ENCODE measurements around the gene ZEB2.
A peak's percentile ranks its signal among the peaks of the same experiment; 100 is the strongest.

ZEB2 gene

DNA sequence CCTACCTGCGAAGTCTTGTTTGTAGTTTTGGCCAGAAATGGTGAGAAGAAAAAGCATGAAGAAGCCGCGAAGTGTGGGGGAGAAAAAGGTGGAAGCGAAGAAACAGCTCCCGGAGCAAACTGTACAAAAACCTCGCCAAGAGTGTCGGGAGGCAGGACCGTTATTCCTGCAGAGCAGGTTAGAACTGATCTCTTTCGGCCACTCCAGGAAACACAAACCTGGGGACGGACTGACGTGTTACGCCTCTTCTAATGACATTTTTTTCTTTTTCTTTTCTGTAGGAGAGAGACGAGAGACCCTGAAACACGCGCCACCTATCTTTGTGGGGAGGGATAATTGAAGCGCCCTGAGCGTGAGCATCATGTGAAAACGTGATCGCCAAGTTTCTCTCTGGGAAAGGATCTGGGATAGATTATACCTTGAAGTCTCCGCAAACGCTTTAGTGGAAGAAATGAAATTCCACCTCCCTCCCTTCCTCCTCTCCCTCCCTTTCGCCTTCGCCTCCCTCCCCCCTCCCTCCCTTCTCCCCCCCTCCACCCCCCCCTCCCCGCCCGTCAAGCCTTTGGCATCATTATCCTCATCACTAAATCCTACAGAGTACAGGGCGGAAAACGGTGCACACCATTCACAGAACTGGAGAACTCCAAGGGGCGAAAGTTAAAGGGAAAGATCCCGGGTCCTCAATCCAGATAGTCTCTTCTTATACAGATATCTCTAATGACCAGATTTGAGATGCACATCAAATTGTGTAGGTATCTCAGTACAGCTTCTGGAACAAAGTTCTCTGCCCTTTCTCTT lies at the start of gene ZEB2:
Gene ZEB2 (minus strand): TSS at position 186 of the 798 bp plus-strand sequence. CDS start 2,769 bp downstream, outside the sequence.
- DNase-seq = peak; percentile 53

DNA sequence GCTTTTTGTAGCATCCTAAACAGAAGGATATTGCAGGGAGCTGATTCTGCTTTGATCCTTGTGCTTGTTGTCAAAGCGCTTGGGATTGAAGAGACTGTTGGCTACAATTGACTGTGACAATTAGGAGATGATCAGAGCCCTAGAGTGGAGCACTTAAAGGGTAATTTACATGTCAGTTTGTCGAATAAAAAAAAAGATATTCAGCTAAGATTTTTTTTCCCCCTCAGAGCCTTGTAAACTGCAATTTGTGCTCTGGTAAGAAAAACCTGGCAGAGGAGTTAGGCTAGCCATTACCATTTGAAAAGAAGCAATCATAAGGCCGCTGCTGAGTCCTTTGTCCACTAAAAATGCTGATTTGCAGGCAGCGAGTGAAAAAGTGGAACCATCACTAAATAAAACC lies 47.8 kb upstream of the ZEB2 start:
- DNase-seq = no peak

DNA sequence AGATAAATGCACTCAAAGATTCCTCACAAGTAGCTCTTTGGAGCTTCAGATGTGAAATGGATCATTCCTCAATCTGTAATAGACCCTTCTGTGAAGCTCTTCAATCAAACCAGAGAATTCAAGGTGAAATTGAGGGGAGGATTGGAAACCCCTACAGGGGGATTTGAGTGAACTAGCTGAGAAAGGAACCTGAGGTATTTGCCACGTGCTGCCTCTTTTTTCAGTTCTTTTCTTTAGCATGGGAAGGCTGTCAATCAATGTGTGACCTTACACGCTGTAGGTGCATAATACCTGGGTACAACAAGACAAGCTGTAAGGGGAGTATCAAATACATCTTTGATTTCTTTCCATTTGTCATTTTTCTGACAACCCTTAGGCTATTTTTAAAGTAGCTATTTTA lies 46.5 kb upstream of the ZEB2 start:
- no peak for DNase-seq

DNA sequence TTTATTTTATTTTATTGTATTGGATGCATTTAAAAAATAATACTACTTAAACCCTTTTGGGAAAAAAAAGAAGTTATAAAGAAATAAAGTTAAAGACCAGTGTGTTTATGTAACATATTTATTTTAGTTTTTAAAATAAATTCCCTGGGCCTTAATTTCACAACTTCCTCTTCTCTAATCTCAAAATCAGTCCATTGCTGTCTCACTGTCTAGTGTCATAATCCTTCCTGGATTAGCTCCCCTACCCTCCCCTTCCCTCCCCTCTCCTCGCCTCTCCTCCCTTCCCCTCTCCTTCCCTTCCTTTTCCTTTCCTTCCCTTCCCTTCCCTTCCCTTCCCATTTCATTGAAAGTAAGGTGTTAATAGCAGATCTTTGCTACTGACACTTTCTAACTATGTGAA lies 40.3 kb upstream of the ZEB2 start:
- DNase-seq = no peak

DNA sequence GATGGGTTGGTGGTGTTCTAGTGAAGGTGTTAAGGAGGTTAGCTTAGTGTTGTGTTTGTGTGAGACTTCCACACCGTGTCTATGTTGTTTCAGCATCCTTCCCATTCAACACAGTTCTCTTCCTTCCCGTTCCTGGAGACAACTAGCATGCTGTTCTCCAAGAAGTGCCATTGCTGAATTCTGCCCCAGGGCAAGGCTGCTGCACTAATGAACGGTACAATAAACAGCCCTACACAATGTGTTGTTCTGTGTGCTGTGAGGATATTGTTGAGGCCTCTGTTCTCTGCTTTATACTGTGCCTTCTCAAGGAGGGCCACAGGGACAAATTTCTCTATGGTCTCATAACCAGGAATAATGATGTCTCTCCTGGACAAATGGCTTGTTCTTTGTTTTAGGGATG lies 39.8 kb upstream of the ZEB2 start:
- DNase-seq = no peak

DNA sequence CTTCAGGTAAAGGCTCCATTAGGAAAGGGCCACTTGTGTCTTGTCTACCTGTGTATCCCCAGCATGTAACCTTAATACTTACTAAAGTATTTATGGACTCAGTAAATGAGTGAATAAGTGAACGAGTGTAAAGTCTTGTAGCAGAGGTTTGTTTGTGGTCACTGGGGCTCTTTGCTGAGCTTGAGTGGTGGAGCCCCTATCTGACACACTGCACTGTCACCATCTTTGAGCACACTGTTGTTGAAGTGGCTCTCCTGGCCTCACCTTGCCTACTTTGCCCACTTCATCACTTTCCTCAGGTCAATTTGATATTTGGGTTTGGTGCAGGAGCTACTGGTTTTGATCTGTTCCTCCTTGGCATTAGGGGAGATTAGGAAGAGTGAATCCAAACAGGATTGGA lies 39.3 kb upstream of the ZEB2 start:
- DNase-seq = no peak

DNA sequence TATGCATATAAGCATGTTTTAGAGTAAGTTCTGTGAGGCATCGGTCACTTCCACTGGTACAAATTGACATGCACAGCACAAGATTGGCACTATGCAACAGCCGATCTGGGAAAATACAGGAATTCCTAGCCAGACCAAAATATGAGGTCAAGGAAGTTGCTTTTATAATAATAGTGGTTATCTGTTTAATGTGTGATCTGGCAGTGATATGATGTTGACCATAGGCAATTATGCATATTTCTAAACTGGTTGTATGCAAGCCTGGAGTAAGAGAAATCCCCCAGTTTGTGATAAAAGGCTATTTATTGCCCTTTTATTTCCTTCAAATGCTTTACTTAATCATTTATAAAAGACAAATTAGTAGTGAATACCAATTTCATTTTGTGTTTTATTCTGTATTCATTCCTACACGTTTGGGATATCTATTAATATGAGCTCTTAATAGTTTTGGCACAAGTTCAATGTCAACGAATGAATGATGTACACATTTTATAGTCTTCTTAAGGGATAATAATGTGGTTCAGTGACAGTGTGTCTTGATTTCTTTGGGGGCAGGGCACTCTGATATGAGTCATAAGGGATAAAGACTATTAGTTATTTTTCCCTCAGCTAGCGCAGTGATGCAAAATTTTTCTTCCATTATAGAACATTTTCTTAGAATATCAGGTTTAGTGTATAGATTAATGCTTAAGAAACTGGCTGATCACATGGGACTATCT lies 34.7 kb upstream of the ZEB2 start:
- DNase-seq = no peak

DNA sequence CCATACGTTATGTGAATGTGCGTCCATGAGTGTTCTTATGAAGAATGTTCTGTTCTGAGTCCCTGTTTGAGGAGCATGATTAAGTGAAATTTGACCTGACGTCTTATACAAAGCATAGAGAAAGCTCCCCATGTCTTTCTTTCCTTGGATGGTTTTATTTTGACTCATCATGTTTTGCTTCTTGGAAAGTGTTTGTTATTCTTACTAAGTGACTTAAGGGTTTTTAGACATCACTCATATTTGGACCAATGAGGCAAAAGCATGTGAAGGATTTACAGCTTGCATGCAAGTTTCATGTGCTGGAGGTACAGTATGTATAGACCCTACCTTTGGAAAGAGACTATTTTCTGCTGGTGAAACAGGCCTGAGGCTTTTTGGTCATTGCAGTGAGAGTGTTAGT lies 33.5 kb upstream of the ZEB2 start:
- DNase-seq = no peak

DNA sequence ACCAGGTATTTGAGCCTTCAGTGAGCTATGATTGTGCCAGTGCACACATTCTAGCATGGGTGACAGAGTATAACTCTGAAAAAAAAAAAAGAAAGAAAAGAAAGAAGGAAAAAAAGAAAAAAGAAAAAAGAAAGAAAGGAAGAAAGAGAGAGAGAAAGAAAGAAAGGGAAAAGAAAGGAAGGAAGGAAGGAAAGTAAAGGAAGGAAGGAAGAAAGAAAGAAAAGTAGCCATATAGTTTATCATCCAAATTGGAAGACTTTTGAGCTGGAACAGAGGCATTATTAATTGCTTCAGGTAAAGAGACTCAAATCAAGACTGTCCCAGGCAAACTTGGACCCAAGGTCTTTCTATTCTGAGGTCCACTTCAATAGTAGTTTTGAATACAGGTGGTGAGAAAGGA lies 32.9 kb upstream of the ZEB2 start:
- DNase-seq = no peak

DNA sequence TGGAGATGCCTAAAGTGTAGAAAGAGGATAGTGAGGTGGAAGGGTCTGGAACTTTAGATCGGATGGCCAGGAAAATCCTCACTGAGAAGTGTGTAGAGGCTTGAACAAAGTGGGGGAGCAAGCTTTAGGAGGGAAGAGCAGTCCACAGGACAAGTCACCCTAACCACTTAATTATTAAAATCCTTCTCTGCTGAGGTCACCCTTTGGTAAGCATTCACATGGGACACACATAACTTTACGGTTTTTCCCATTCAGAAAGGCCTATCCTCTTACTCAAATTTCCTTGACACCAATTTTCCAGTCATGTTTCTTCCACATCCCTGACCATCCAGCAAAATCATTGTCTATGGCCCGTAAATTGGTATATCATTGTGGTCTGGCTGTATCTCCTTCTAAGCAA lies 31.0 kb upstream of the ZEB2 start:
- no peak for DNase-seq

DNA sequence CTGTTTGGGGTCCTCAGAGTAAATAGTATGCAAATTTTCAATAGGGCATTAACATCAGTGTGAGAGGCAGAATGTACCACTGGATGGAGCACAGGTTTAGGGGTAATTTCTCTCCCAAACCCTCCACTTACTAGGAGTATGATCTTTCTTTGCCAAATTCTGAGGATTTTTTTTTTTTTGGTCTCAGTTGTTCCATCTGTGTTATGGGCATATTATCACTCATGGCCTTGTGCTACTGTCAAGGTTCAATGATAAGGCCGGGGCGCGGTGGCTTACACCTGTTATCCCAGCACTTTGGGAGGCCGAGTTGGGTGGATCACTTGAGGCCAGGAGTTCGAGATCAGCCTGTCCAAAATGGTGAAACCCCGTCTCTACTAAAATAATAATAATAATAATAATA lies 30.2 kb upstream of the ZEB2 start:
- no peak for DNase-seq

DNA sequence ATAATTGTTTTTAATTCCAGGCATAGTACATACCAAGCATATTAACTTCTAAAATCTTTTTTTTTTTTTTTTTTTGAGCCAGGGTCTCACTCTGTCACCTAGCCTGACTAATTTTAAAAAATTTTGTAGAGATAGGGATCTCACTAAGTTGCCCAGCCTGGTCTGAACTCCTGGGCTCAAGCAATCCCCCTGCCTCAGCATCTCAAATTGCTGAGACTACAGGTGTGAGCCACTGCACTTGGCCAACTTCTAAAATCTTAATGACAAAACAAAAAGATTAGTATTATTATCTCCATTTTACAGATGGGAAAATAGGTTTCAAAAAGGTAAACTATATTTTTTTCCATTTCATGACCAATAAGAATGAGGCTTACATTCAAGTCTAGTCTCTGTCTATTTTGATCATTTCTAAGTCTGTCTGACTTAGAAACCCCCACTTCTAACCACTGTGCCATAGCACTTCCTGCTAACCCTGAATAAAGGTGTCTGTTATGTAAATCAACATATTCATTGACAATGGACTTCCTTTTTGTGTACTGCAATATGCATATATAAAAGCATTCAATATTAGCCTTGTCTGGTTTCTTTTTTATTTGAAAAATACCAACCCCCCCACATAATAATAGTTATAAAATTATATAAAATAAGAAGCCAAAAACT lies 28.7 kb upstream of the ZEB2 start:
- no peak for DNase-seq

DNA sequence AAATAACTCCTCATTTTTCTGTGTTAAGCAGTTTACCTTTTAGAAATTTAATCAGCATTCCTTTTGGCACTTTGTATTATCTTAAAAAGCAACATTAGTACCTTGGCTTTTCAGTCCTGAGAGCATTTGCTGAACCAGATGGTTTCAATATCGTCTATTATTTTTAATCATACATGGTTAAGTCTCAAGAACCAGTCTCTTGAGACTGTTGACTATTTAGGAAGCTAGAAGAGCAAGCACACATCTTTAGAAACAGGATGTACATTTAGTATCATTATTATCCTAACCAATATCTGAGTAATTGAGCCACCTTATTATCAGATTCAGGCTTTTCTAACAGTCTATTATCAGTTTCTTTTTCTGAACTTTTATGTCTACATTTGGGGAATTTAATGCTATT lies 28.2 kb upstream of the ZEB2 start:
- no peak for DNase-seq

DNA sequence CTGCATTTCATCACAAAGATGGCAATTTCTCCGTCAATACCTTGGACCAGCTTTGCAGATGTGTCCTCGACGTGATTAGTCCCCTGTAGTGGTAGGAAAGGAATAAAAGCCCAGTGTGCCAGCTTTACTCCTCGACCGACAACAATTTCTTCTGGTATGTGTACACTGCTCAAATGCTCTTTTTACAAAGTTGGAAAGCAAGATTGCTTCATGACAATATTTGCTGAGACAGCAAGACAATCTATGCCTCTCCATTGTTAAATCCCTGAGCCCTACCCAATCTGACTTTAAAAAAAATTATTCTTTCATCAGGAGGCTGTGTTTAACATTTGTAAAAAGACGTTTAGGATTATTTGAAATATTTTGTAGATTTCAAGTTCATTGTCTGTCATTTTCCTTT lies 27.6 kb upstream of the ZEB2 start:
- no peak for DNase-seq

DNA sequence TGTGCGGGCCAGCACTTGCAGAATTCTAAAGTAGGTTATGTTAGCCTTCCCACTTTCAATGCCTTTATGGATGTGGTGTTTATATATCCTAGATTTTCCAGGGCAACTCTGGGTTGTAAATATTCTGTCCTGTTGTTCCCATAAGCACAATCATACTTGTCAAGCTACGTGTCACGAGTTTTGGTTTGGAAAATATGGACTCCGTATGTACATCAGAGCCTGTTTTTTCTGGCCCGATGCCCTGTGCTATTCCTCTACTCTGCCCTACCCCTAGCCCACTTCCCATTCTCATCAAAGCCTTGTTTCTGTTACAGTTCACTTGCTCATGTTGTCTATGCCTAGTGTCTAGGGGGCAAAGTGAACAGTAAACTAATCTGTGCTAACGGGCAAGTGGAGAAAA lies 27.0 kb upstream of the ZEB2 start:
- DNase-seq = no peak

DNA sequence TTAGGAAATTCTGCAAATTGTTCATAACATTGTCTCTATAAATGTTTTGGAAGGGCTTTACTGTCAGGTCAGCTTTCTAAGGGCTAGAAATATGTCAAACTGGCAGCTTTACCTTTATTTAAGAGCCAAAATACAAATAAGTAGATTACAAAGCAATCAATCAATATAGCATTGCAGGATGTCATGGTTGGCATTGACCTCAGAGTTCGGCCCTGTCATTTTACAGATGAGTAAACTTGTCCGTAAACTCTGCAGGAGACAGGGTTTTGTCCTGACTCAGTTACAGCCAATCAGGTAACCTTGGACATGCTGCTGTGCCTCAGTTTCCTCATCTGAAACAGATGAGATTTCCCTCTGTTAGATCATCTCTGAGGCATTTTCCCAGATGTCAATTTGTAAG lies 25.9 kb upstream of the ZEB2 start:
- no peak for DNase-seq

DNA sequence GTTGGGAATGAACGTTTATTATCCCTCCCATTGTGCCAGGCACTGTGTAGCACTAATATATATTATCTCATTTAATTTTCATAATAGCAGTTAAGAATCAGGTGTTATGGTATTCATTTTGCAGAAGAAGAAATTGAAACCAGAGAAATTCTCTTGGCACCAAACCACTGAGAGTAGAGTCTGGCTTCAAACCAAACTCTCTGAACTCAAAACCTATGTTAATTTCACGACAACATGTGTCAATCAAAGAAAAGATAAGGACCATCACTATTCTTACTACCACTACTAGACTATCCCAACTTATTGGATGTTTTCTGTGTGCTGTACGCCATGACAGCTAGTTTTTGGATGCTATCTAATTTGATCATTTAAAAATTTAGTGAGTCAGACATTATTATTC lies 24.1 kb upstream of the ZEB2 start:
- DNase-seq = no peak

DNA sequence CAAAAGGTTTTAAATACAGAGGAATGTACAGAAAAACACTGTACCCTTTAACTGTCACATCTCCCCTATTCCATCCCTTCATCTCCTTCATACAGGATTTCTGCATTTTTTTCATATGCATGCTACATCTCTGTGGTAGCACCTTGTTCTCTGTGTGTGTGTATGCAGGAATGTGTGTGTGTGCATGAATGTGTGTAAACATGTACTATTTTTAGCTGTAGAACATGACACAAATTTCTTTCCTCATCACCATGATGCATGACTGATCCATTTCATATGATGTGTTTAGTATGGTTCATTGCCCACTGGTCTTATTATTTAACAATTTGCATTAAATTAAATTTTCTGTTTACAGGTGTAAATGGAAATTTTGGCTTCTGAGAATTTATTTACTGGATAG lies 21.5 kb upstream of the ZEB2 start:
- DNase-seq = no peak

DNA sequence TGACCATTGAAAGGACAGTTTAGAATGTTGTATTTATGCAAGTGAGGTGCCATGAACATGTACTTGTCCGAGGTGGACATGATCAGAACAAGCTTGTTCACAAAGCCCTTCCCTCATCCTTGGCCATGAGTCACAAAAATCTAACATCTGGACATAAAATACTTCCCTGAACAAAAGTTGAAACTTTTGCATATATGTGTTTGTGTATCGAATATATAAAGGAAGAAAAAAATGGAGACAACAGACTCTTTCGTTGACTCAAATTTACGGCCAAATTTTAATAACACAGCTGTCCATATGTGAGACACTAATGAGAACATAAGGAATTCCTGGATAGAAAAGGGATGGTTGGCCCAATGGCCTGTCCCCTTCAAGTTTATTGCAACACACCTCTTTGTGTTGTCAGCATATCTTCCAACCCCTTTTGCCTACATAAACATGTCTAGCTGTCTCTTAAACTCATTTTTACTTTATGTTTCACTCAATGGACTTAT lies 19.4 kb upstream of the ZEB2 start:
- DNase-seq = no peak

DNA sequence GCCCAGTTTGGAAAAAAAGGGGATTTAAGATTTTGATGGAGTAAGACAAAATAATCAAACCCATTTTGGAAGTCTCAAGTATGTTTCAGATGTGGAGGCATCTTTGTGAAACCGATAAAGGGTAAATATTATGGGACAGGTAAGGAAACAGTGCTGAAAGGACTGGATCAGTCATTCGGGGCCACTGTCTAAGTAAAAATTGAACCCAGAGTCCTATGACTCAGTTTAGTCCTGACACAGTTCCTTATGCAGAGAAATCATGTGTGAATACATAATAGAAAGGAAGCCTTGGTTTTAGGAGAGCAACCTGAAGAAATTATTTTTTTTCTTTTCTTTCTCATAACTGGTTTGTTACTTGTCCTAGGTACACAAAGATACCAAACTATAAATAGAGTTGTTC lies 15.4 kb upstream of the ZEB2 start:
- DNase-seq = no peak

DNA sequence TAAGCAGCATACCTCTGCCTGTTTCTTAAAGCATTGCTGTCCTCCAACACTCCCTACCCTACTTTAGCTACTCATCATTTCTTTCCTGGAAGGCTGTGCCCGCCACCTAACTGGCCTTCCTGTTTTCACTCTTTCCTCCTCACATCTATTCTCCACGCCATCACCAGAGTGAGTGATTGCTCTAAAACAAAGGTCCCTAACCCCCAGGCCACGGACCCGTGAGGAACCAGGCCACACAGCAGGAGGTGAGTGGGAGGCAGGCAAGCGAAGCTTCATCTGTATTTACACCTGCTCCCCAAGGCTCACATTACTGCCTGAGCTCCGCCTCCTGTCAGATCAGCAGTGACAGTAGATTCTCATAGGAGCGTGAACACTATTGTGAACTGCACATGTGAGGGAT lies 13.3 kb upstream of the ZEB2 start:
- no peak for DNase-seq

DNA sequence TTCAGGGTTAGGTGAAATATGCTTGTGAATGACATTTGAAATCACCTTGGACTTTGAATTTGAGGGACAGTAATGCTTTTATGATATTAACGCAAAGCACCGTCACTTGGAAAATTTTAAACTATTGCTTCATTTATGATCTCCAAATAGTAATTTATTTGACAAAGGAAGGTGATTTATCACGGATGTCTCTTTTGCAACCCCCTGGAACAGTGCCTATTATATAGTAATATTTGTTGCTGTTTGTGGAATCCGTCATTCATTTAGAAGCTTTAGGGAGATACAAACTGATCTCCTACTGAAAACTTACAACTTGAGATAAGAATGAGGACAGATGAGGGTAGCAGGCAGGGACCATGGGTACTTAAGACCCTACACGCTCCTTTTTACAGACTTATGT lies 10.7 kb upstream of the ZEB2 start:
- no peak for DNase-seq

DNA sequence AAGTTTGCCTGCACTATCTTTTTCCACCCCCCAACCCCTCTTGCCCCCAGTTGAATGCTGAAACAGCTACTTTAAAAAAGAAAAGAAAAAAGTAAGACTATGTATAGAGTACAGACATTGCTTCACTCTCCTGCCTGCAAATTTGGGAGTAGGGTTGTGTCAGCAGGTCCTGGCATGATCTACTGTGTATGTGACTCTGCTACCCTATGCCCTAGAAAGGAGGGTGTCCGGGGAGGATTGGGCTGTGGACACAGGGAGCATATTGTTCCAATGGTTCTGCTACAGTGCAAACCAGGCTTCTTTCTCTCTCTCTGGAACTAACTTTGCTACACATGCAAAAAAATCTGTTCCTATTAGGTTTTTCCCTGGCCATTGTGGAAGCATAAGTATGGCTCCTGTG lies 9.9 kb upstream of the ZEB2 start:
- DNase-seq = no peak

DNA sequence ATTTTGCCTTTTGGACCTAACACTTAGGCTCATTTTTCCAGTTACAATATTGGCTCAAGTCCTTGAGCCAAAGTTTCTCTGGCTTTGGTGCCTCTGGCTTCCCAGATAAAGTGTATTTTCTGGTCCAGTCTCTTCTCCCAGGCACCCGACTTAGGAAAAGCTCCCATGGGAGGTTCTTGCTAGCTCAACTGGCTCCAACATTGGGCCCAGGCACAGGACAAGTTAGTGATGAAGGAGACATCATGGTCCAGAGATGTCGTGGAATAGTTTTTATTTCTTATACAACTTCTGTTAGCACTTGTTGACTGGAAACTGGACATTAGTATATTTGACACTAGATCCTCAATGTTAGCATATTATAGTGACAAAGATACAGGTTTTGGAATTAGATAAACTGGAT lies 8.2 kb upstream of the ZEB2 start:
- no peak for DNase-seq
